Measurements from ENCODE around the gene MYH11. TPM values are rescaled to one million over a fixed set of nuclear protein-coding genes. Genes with fewer than 3 reads are reported as not detected.

MYH11 gene
- total and polyA plus RNA-seq, 2 of the 13 experiments (the other 11 are each of a cell fraction or from before 2014, with no cell fraction given), result not detected

- 0 out of 2 replicates have a peak, but pooled peaks have one; percentile 1 for TF ChIP-seq HNF4G (IDR thresholded peaks at IDR 0.05; ENCODE audit: borderline replicate concordance, low read depth, low read length)
- no peak for TF ChIP-seq HNF4G (CRISPR knock-in tag; IDR thresholded peaks at IDR 0.05; ENCODE audit: borderline replicate concordance, low read depth)
- peak; percentile 52 for TF ChIP-seq SAP130 (CRISPR knock-in tag; IDR thresholded peaks at IDR 0.05; ENCODE audit: low read depth)
- TF ChIP-seq, protein P1, sequence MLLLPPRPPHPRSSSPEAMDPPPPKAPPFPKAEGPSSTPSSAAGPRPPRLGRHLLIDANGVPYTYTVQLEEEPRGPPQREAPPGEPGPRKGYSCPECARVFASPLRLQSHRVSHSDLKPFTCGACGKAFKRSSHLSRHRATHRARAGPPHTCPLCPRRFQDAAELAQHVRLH (CRISPR knock-in tag; IDR thresholded peaks at IDR 0.05; ENCODE audit: borderline replicate concordance, low read depth), result peak; percentile 81
- peak; percentile 81; the same call in 1 of the 2 replicates for TF ChIP-seq RXRB (CRISPR knock-in tag; IDR thresholded peaks at IDR 0.05; ENCODE audit: borderline replicate concordance)
- peak; percentile 24; the same call in 1 of the 2 replicates for TF ChIP-seq ZSCAN21 (CRISPR knock-in tag; IDR thresholded peaks at IDR 0.05; ENCODE audit: borderline replicate concordance)
- no peak for TF ChIP-seq CREB1 (IDR thresholded peaks at IDR 0.05)
- peak; percentile 40; the same call in 1 of the 2 replicates for TF ChIP-seq CREB1 (CRISPR knock-in tag; IDR thresholded peaks at IDR 0.05)
- TF ChIP-seq PPARG (CRISPR knock-in tag; conservative IDR thresholded peaks at IDR 0.05), result peak; percentile 93
- peak; percentile 41; the same call in 1 of the 2 replicates for TF ChIP-seq HMG20A (CRISPR knock-in tag; IDR thresholded peaks at IDR 0.05; ENCODE audit: borderline replicate concordance)
- no peak for TF ChIP-seq PAWR (CRISPR knock-in tag; IDR thresholded peaks at IDR 0.05; ENCODE audit: borderline replicate concordance)
- no peak for TF ChIP-seq KLF9 (CRISPR knock-in tag; IDR thresholded peaks at IDR 0.05; ENCODE audit: low read depth)
- peak; percentile 75; the same call in 1 of the 2 replicates for TF ChIP-seq ZFP1 (CRISPR knock-in tag; IDR thresholded peaks at IDR 0.05)
- TF ChIP-seq FOSL1 (CRISPR knock-in tag; IDR thresholded peaks at IDR 0.05; ENCODE audit: borderline replicate concordance), result peak; percentile 87
- TF ChIP-seq MED1 (CRISPR knock-in tag; IDR thresholded peaks at IDR 0.05), result peak; percentile 72
- TF ChIP-seq GZF1 (CRISPR knock-in tag; IDR thresholded peaks at IDR 0.05), result peak; percentile 71; the same call in 1 of the 2 replicates
- TF ChIP-seq MAFG (CRISPR knock-in tag; IDR thresholded peaks at IDR 0.05), result no peak
- TF ChIP-seq ZNF772 (CRISPR knock-in tag; IDR thresholded peaks at IDR 0.05), result no peak
- peak; percentile 58; the same call in 1 of the 2 replicates for TF ChIP-seq ZBTB20 (CRISPR knock-in tag; IDR thresholded peaks at IDR 0.05; ENCODE audit: borderline replicate concordance, low read depth)
- peak; percentile 27 for TF ChIP-seq NCOA2 (CRISPR knock-in tag; IDR thresholded peaks at IDR 0.05)
- TF ChIP-seq SOX6 (IDR thresholded peaks at IDR 0.05), result no peak
- TF ChIP-seq SOX6 (CRISPR knock-in tag; IDR thresholded peaks at IDR 0.05), result peak; percentile 49
- TF ChIP-seq TEAD3 (CRISPR knock-in tag; optimal IDR thresholded peaks at IDR 0.05; ENCODE audit: borderline replicate concordance), result peak; percentile 91
- no peak for TF ChIP-seq PBX3 (CRISPR knock-in tag; IDR thresholded peaks at IDR 0.05; ENCODE audit: borderline replicate concordance)
- peak; percentile 30 for TF ChIP-seq FOXO1 (CRISPR knock-in tag; IDR thresholded peaks at IDR 0.05)
- peak; percentile 99 for TF ChIP-seq FOSL2 (CRISPR knock-in tag; IDR thresholded peaks at IDR 0.05)
- TF ChIP-seq, protein P2, sequence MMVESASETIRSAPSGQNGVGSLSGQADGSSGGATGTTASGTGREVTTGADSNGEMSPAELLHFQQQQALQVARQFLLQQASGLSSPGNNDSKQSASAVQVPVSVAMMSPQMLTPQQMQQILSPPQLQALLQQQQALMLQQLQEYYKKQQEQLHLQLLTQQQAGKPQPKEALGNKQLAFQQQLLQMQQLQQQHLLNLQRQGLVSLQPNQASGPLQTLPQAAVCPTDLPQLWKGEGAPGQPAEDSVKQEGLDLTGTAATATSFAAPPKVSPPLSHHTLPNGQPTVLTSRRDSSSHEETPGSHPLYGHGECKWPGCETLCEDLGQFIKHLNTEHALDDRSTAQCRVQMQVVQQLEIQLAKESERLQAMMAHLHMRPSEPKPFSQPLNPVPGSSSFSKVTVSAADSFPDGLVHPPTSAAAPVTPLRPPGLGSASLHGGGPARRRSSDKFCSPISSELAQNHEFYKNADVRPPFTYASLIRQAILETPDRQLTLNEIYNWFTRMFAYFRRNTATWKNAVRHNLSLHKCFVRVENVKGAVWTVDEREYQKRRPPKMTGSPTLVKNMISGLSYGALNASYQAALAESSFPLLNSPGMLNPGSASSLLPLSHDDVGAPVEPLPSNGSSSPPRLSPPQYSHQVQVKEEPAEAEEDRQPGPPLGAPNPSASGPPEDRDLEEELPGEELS (CRISPR knock-in tag; IDR thresholded peaks at IDR 0.05), result 0 out of 2 replicates have a peak, but pooled peaks have one; percentile 34
- TF ChIP-seq, protein P3, sequence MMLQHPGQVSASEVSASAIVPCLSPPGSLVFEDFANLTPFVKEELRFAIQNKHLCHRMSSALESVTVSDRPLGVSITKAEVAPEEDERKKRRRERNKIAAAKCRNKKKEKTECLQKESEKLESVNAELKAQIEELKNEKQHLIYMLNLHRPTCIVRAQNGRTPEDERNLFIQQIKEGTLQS (CRISPR knock-in tag; IDR thresholded peaks at IDR 0.05), result peak; percentile 95
- TF ChIP-seq BHLHE40 (IDR thresholded peaks at IDR 0.05; ENCODE audit: low read length), result peak; percentile 66
- TF ChIP-seq HOXA3 (CRISPR knock-in tag; IDR thresholded peaks at IDR 0.05), result peak; percentile 36; the same call in 1 of the 2 replicates
- no peak for TF ChIP-seq LCORL (IDR thresholded peaks at IDR 0.05)
- TF ChIP-seq LCORL (CRISPR knock-in tag; IDR thresholded peaks at IDR 0.05), result peak; percentile 66
Measured at GRCh38 chr16:15899538-15900100, 42.8 kb upstream of the MYH11 start (continued).

Measured in HepG2 (cell line).